ENCODE results near the gene MAPK1. TPM values are rescaled to one million over a fixed set of nuclear protein-coding genes. Genes with fewer than 3 reads are reported as not detected.

Gene MAPK1
- total and polyA plus RNA-seq, 9 of the 15 experiments (the other 6 are each of a cell fraction or from before 2014, with no cell fraction given), result 46.3 to 575 (median 283) TPM

DNA sequence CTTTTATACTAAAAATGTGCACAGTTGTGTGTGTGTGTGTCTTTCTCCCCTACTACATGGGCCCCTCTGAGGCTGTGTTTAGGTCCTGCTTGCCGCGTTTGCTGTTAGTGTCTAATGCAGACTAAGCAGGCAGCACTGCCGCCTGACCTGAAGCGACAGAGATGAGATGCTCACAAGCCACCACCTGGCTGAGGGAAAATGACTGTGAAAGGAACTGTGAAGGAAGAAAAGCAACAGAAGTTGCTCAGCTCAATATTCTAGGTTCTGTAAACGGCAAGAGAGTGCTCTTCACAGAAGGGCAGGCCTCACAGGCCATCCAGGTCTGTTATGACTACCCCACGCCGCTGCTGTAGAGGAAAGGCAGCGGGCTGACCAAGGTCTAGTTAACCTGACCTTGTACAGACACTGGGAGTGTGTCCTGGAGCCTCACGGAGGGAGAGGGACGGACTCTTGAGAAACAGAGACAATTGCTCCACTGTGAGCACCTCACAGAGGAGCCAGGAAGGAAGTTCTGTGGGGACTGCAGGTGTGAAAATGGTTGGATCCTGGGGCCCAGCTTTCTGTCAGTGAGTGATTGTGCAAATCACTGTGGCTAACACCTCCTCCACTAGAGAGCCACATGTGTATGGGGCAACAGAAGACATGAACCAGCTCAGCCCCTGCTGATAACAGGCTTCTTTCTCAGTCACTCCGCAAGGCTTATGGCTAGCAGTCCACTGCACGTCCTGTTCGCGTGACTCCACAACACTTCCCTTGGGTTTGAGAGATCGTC lies 100.6 kb downstream of the MAPK1 start (continued):
- TF ChIP-seq, protein P1, sequence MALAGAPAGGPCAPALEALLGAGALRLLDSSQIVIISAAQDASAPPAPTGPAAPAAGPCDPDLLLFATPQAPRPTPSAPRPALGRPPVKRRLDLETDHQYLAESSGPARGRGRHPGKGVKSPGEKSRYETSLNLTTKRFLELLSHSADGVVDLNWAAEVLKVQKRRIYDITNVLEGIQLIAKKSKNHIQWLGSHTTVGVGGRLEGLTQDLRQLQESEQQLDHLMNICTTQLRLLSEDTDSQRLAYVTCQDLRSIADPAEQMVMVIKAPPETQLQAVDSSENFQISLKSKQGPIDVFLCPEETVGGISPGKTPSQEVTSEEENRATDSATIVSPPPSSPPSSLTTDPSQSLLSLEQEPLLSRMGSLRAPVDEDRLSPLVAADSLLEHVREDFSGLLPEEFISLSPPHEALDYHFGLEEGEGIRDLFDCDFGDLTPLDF (CRISPR knock-in tag; IDR thresholded peaks at IDR 0.05), result 0 out of 2 replicates have a peak, but pooled peaks have one; percentile 16
- TF ChIP-seq ZNF263 (CRISPR knock-in tag; IDR thresholded peaks at IDR 0.05; ENCODE audit: borderline replicate concordance) (0 out of 2 replicates have a peak, but pooled peaks have one; percentile 41), ZFPM2 (CRISPR knock-in tag; IDR thresholded peaks at IDR 0.05) (no peak), MCM3 (IDR thresholded peaks at IDR 0.05) (no peak), HDAC8 (tag; IDR thresholded peaks at IDR 0.05) (no peak), ZNF561 (CRISPR knock-in tag; conservative IDR thresholded peaks at IDR 0.05) (no peak), ZNF224 (CRISPR knock-in tag; IDR thresholded peaks at IDR 0.05) (no peak), POLR3A (IDR thresholded peaks at IDR 0.05; ENCODE audit: borderline replicate concordance, extremely low read depth, insufficient read depth, insufficient read length) (no peak), HOXB6 (CRISPR knock-in tag; IDR thresholded peaks at IDR 0.05; ENCODE audit: borderline replicate concordance) (no peak), RCOR1 (IDR thresholded peaks at IDR 0.05; ENCODE audit: borderline replicate concordance in 1 of 2, low read depth in 2 of 2, low read length in 2 of 2) (no peak), MED1 (CRISPR knock-in tag; IDR thresholded peaks at IDR 0.05; ENCODE audit: borderline replicate concordance) (peak; percentile 19; the same call in 1 of the 2 replicates)
- TF ChIP-seq, protein P2, sequence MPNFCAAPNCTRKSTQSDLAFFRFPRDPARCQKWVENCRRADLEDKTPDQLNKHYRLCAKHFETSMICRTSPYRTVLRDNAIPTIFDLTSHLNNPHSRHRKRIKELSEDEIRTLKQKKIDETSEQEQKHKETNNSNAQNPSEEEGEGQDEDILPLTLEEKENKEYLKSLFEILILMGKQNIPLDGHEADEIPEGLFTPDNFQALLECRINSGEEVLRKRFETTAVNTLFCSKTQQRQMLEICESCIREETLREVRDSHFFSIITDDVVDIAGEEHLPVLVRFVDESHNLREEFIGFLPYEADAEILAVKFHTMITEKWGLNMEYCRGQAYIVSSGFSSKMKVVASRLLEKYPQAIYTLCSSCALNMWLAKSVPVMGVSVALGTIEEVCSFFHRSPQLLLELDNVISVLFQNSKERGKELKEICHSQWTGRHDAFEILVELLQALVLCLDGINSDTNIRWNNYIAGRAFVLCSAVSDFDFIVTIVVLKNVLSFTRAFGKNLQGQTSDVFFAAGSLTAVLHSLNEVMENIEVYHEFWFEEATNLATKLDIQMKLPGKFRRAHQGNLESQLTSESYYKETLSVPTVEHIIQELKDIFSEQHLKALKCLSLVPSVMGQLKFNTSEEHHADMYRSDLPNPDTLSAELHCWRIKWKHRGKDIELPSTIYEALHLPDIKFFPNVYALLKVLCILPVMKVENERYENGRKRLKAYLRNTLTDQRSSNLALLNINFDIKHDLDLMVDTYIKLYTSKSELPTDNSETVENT (CRISPR knock-in tag; IDR thresholded peaks at IDR 0.05), result no peak
- TF ChIP-seq, protein P3, sequence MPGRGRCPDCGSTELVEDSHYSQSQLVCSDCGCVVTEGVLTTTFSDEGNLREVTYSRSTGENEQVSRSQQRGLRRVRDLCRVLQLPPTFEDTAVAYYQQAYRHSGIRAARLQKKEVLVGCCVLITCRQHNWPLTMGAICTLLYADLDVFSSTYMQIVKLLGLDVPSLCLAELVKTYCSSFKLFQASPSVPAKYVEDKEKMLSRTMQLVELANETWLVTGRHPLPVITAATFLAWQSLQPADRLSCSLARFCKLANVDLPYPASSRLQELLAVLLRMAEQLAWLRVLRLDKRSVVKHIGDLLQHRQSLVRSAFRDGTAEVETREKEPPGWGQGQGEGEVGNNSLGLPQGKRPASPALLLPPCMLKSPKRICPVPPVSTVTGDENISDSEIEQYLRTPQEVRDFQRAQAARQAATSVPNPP (IDR thresholded peaks at IDR 0.05; ENCODE audit: borderline replicate concordance, insufficient read depth, insufficient read length), result no peak
